Measurements from ENCODE around the gene PFKP.

PFKP gene

DNA sequence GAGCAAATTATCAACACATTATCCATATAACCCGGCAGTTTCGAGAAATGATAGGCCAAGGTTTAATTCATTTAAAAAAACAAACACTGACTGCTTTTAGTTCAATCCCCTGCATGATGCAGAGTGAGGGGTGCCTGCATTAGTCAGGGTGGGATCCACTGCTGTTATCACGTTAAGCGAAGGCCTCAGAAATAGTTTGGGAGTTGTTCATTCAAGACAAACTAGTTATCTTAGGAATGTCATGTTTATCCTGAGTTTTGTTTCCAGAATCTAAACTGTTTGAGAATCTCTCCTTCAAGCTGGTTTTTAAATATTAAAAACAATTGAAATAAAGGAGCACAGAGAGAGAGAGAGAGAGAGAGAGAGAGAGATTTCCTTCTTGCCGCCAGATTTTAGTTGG is 36.6 kb upstream of the PFKP start:
- H2AFZ ChIP-seq (ENCODE audit: low read length), result no peak overlapping the region
- no peaks in the 10 kb centered on the region for H4K20me1 ChIP-seq (ENCODE audit: insufficient read depth, low read length)
- no peaks in the 10 kb centered on the region for H3K9me2 ChIP-seq (replicated peaks; ENCODE audit: insufficient read depth, low read length)
- H3K9me3 ChIP-seq (replicated peaks; ENCODE audit: insufficient read depth, low read length), result no peaks in the 10 kb centered on the region
- no peak for DNase-seq
- no peak overlapping the region for H3K9ac ChIP-seq (ENCODE audit: low read length)
- no peaks in the 10 kb centered on the region for H3K4me1 ChIP-seq (ENCODE audit: low read length)
- H3F3A ChIP-seq (ENCODE audit: insufficient read depth, low read length), result no peaks in the 10 kb centered on the region
- TF ChIP-seq EZH2 (optimal IDR thresholded peaks at IDR 0.05; ENCODE audit: low read depth, low read length), result no peak
- no peak for TF ChIP-seq CTCF (IDR thresholded peaks at IDR 0.05; ENCODE audit: low read length)
- TF ChIP-seq EZH2phosphoT487 (IDR thresholded peaks at IDR 0.05; ENCODE audit: low read length), result no peak
- no peaks in the 10 kb centered on the region for H3K79me2 ChIP-seq (ENCODE audit: low read length)
- no peaks in the 10 kb centered on the region for H3K36me3 ChIP-seq (replicated peaks; ENCODE audit: insufficient read depth, low read length)
- H3K27ac ChIP-seq (ENCODE audit: low read length), result no peak overlapping the region
- H3K4me2 ChIP-seq (ENCODE audit: low read depth, low read length), result no peak overlapping the region
- H3K27me3 ChIP-seq (replicated peaks; ENCODE audit: insufficient read depth, low read length), result no peaks in the 10 kb centered on the region
- no peak overlapping the region for H3K4me3 ChIP-seq (ENCODE audit: low read length)

DNA sequence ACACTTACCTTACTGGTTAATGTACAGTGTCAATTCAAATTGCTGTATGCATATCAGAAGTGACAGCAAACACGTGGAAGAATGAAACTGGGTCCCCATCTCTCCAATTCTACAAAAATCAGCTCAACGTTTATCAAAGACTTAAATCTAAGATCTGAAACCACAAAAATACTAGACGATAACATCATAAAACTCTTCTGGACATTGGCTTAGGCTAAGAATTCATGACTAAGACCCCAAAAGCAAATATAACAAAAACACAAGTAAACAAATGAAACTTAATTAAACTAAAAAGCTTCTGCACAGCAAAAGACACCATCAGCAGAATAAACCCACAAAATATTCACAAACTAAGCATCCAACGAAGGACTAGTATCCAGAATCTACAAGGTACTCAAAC is 35.9 kb upstream of the PFKP start:
- no peak for DNase-seq
- H3K36me3 ChIP-seq (replicated peaks; ENCODE audit: insufficient read depth, low read length), result no peaks in the 10 kb centered on the region
- H3K4me2 ChIP-seq (ENCODE audit: low read depth, low read length), result no peak overlapping the region
- TF ChIP-seq EZH2phosphoT487 (IDR thresholded peaks at IDR 0.05; ENCODE audit: low read length), result no peak
- no peak for TF ChIP-seq CTCF (IDR thresholded peaks at IDR 0.05; ENCODE audit: low read length)
- TF ChIP-seq EZH2 (optimal IDR thresholded peaks at IDR 0.05; ENCODE audit: low read depth, low read length), result no peak
- no peaks in the 10 kb centered on the region for H3K27me3 ChIP-seq (replicated peaks; ENCODE audit: insufficient read depth, low read length)
- no peak overlapping the region for H3K27ac ChIP-seq (ENCODE audit: low read length)
- no peaks in the 10 kb centered on the region for H3F3A ChIP-seq (ENCODE audit: insufficient read depth, low read length)
- H3K9me3 ChIP-seq (replicated peaks; ENCODE audit: insufficient read depth, low read length), result no peaks in the 10 kb centered on the region
- no peak overlapping the region for H2AFZ ChIP-seq (ENCODE audit: low read length)
- H3K4me3 ChIP-seq (ENCODE audit: low read length), result no peak overlapping the region
- no peak overlapping the region for H3K9ac ChIP-seq (ENCODE audit: low read length)
- no peaks in the 10 kb centered on the region for H3K9me2 ChIP-seq (replicated peaks; ENCODE audit: insufficient read depth, low read length)
- no peaks in the 10 kb centered on the region for H3K4me1 ChIP-seq (ENCODE audit: low read length)
- no peaks in the 10 kb centered on the region for H4K20me1 ChIP-seq (ENCODE audit: insufficient read depth, low read length)
- no peaks in the 10 kb centered on the region for H3K79me2 ChIP-seq (ENCODE audit: low read length)

- no peak for DNase-seq
- H3K9me2 ChIP-seq (replicated peaks; ENCODE audit: insufficient read depth, low read length), result no peaks in the 10 kb centered on the region
- H4K20me1 ChIP-seq (ENCODE audit: insufficient read depth, low read length), result no peaks in the 10 kb centered on the region
- H3K36me3 ChIP-seq (replicated peaks; ENCODE audit: insufficient read depth, low read length), result no peaks in the 10 kb centered on the region
- no peaks in the 10 kb centered on the region for H3K4me1 ChIP-seq (ENCODE audit: low read length)
- no peak overlapping the region for H2AFZ ChIP-seq (ENCODE audit: low read length)
- no peaks in the 10 kb centered on the region for H3F3A ChIP-seq (ENCODE audit: insufficient read depth, low read length)
- H3K4me2 ChIP-seq (ENCODE audit: low read depth, low read length), result no peak overlapping the region
- no peak overlapping the region for H3K9ac ChIP-seq (ENCODE audit: low read length)
- TF ChIP-seq EZH2 (optimal IDR thresholded peaks at IDR 0.05; ENCODE audit: low read depth, low read length) (no peak), CTCF (IDR thresholded peaks at IDR 0.05; ENCODE audit: low read length) (no peak)
- H3K27ac ChIP-seq (ENCODE audit: low read length), result no peak overlapping the region
- H3K79me2 ChIP-seq (ENCODE audit: low read length), result no peaks in the 10 kb centered on the region
- no peaks in the 10 kb centered on the region for H3K27me3 ChIP-seq (replicated peaks; ENCODE audit: insufficient read depth, low read length)
- no peak overlapping the region for H3K4me3 ChIP-seq (ENCODE audit: low read length)
- no peaks in the 10 kb centered on the region for H3K9me3 ChIP-seq (replicated peaks; ENCODE audit: insufficient read depth, low read length)
Measured at GRCh38 chr10:3033925-3034324, 33.4 kb upstream of the PFKP start.

Data from MM.1S (cell line).